WI38 (cell line): ENCODE measurements around the gene TLN1.

Experiments used
- H3K4me3 ChIP-seq: 2 replicates; pipeline ENCODE4 v1.5.1; 2011; ENCODE audit warnings: low read depth, mild to moderate bottlenecking, control low read depth, low read length
- TF ChIP-seq, protein P1 (sequence below): IDR thresholded peaks from 2 replicates; pipeline ENCODE4 v1.5.1; 2012; ENCODE audit warnings: low read depth, mild to moderate bottlenecking, control low read depth, low read length

Gene TLN1

GRCh38 chr9:35736201-35736633 lies 4.2 kb upstream of the TLN1 start:
- TF ChIP-seq, protein P1, sequence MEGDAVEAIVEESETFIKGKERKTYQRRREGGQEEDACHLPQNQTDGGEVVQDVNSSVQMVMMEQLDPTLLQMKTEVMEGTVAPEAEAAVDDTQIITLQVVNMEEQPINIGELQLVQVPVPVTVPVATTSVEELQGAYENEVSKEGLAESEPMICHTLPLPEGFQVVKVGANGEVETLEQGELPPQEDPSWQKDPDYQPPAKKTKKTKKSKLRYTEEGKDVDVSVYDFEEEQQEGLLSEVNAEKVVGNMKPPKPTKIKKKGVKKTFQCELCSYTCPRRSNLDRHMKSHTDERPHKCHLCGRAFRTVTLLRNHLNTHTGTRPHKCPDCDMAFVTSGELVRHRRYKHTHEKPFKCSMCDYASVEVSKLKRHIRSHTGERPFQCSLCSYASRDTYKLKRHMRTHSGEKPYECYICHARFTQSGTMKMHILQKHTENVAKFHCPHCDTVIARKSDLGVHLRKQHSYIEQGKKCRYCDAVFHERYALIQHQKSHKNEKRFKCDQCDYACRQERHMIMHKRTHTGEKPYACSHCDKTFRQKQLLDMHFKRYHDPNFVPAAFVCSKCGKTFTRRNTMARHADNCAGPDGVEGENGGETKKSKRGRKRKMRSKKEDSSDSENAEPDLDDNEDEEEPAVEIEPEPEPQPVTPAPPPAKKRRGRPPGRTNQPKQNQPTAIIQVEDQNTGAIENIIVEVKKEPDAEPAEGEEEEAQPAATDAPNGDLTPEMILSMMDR = peak; percentile 94

DNA sequence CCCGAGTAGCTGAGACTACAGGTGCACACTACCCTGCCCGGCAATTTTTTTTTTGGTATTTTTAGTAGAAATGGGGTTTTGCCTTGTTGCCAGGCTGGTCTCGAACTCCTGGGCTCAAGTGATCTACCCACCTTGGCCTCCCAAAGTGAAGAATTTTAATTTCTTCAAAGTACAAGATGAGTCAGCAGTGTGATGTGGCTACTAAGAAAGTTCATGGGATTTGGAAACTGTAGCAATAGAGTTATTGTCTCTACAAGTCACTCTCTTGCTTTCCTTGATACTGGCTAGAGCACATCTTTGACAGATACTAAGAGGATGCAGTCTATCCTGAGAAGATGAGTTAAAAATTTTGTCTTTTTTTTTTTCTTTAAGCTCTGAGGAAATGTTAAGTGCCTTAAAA lies 2.1 kb upstream of the TLN1 start:
- peak overlapping the region; percentile 86 for H3K4me3 ChIP-seq
- TF ChIP-seq, protein P1 = no peak

More at GRCh38 chr9:35736201-35736633, 4.2 kb upstream of the TLN1 start:
- H3K4me3 ChIP-seq = no peak overlapping the region

DNA sequence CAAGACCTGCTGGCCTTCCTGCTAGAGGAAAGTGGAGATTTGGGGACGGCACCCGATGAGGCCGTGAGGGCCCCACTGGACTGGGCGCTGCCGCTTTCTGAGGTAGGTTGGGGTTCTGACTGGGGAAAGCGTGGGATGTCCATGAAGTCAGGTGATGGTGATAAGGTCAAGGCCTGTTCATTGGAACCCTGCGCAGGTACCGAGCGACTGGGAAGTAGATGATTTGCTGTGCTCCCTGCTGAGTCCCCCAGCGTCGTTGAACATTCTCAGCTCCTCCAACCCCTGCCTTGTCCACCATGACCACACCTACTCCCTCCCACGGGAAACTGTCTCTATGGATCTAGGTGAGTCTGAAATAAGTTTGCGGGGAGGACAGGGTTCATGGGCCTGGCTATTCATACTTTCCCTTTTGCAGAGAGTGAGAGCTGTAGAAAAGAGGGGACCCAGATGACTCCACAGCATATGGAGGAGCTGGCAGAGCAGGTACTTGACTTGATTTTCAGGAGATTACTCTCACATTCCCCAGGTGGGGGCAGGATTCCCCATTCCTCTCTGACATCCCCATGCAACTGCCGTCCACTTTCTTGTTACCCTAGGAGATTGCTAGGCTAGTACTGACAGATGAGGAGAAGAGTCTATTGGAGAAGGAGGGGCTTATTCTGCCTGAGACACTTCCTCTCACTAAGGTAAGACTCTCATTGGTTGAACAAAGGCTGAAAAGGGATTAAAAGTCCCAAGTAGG lies 976 bp upstream of the TLN1 start:
- TF ChIP-seq, protein P1 = no peak
- H3K4me3 ChIP-seq = peak overlapping the region; percentile 86

DNA sequence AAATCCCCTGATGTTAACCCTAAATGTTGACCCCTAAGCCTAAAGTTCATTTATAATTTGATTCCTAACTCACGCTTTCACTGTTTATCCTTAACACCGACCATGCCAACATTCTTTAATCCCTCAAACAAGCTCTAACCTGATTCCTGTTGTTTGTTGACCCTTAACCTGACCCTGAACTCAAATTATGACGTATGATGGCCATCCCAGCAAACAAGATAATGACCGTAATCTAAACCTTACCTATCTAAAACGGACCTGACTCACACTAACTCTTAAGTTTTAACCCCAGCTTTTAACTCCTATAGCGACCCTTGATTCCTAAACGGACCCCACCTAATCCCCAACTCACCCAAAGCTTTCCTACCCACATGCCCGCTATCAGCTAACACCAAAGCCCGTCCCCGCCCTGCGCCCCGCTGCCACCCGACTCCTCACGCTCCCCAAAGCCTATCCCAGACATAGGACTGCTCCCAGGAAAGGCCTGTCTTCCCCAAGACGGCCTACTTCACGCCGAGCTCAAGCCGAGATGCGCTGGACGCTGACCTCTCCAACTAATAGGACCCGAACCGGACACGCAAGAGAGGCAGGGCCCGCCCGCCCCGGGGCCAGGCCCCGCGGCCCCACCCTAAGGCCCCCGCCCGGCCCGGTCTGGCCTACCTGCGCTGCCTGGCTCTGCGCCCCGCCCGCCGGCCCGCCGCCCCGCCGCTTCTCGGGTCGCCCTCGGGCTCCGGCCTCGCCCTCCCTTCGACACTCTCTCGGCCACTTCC lies 395 bp downstream of the TLN1 start:
- TF ChIP-seq, protein P1 = no peak
- H3K4me3 ChIP-seq = peak overlapping the region; percentile 86

GRCh38 chr9:35730486-35730854 lies 1.5 kb downstream of the TLN1 start:
- peak overlapping the region; percentile 86 for H3K4me3 ChIP-seq
- TF ChIP-seq, protein P1 = no peak

GRCh38 chr9:35729700-35730485 lies 2.1 kb downstream of the TLN1 start:
- TF ChIP-seq, protein P1 = peak; percentile 70
- H3K4me3 ChIP-seq = peak overlapping the region; percentile 86
